ENCODE results near the gene SLC8A1.
A peak's percentile ranks its signal among the peaks of the same experiment; 100 is the strongest.

SLC8A1 gene

GRCh38 chr2:40258135-40258457, 193.8 kb downstream of the SLC8A1 start:
- Histone ChIP-seq H3K27me3 (ENCODE audit: insufficient read depth, low read depth, severe bottlenecking) (no peaks in the 10 kb centered on the region), H3K27ac (no peak overlapping the region), H3K36me3 (no peaks in the 10 kb centered on the region), H3K9me3 (ENCODE audit: severe bottlenecking) (no peaks in the 10 kb centered on the region), H3K4me3 (ENCODE audit: low read depth, low read length) (no peak overlapping the region)
- DNase-seq = no peak
- TF ChIP-seq CTCF (IDR thresholded peaks at IDR 0.05; ENCODE audit: low read depth, low read length) = no peak

- H3K27ac ChIP-seq = no peak overlapping the region
- no peaks in the 10 kb centered on the region for H3K9me3 ChIP-seq (ENCODE audit: severe bottlenecking)
- no peaks in the 10 kb centered on the region for H3K36me3 ChIP-seq
- DNase-seq = no peak
- H3K27me3 ChIP-seq (ENCODE audit: insufficient read depth, low read depth, severe bottlenecking) = no peaks in the 10 kb centered on the region
- H3K4me3 ChIP-seq (ENCODE audit: low read depth, low read length) = no peak overlapping the region
- no peak for TF ChIP-seq CTCF (IDR thresholded peaks at IDR 0.05; ENCODE audit: low read depth, low read length)
These were observed 194.4 kb downstream of the SLC8A1 start for GRCh38 chr2:40257340-40258134.

- DNase-seq = peak; percentile 30
- TF ChIP-seq CTCF (IDR thresholded peaks at IDR 0.05; ENCODE audit: low read depth, low read length) = peak; percentile 69
- no peak overlapping the region for H3K27ac ChIP-seq
- no peaks in the 10 kb centered on the region for H3K27me3 ChIP-seq (ENCODE audit: insufficient read depth, low read depth, severe bottlenecking)
- no peak overlapping the region for H3K4me3 ChIP-seq (ENCODE audit: low read depth, low read length)
- H3K9me3 ChIP-seq (ENCODE audit: severe bottlenecking) = no peaks in the 10 kb centered on the region
- no peaks in the 10 kb centered on the region for H3K36me3 ChIP-seq
These were observed 195.2 kb downstream of the SLC8A1 start for GRCh38 chr2:40256649-40257048.

- H3K9me3 ChIP-seq (ENCODE audit: severe bottlenecking) = no peaks in the 10 kb centered on the region
These were observed 195.9 kb downstream of the SLC8A1 start for GRCh38 chr2:40256008-40256407.

GRCh38 chr2:40255103-40255502, 196.8 kb downstream of the SLC8A1 start:
- H3K27ac ChIP-seq = no peak overlapping the region
- DNase-seq = no peak

More at GRCh38 chr2:40256008-40256407, 195.9 kb downstream of the SLC8A1 start:
- no peak for TF ChIP-seq CTCF (IDR thresholded peaks at IDR 0.05; ENCODE audit: low read depth, low read length)
- no peaks in the 10 kb centered on the region for H3K36me3 ChIP-seq
- DNase-seq = no peak
- no peaks in the 10 kb centered on the region for H3K27me3 ChIP-seq (ENCODE audit: insufficient read depth, low read depth, severe bottlenecking)
- no peak overlapping the region for H3K27ac ChIP-seq
- H3K4me3 ChIP-seq (ENCODE audit: low read depth, low read length) = no peak overlapping the region

More at GRCh38 chr2:40255103-40255502, 196.8 kb downstream of the SLC8A1 start:
- no peaks in the 10 kb centered on the region for H3K27me3 ChIP-seq (ENCODE audit: insufficient read depth, low read depth, severe bottlenecking)
- no peak for TF ChIP-seq CTCF (IDR thresholded peaks at IDR 0.05; ENCODE audit: low read depth, low read length)
- no peaks in the 10 kb centered on the region for H3K9me3 ChIP-seq (ENCODE audit: severe bottlenecking)
- H3K4me3 ChIP-seq (ENCODE audit: low read depth, low read length) = no peak overlapping the region
- H3K36me3 ChIP-seq = no peaks in the 10 kb centered on the region
